ENCODE data around the gene IL17RE. TPM values are rescaled to one million over a fixed set of nuclear protein-coding genes. Genes with fewer than 3 reads are reported as not detected.

The IL17RE gene
- total RNA-seq, 1 experiment from 2014 or later: 30.6 TPM

DNA sequence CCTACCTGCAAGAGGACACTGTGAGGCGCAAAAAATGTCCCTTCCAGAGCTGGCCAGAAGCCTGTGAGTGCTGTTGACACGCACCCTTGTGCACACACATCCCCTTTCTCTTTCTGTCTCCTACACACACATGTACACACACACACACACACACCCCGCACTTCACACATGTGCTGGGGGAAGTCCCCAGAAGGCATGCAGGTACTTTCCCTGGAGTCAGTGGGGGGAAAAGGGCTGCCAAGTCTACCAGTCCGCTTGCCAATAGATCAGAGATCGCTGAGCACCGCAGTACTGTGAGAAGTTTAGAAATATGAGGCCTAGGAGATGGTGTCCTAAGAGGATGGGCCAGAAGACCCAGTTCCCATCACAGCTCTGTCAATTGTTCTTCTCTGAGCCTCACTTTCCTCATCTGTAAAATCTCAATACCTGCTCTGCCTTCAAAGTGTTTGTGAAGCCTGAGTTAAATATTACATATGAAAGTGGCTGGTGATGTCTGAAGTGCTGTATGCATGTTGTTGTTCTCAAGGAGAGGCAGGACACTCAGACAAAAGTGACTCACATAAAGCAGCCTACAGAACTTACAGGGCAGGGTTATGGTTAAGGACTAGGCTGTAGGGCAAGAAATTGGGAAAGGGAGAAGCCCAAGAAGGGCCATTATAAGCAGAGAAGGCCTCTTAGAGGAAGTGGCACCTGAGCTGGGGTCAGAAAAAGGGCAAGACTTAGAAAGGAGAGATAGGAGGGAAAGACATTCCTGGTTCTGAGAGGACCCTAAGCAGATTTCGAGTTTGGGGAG is 6.8 kb downstream of the IL17RE start:
- peaks cover 9% of the 10 kb centered on the region for H3K4me1 Mint-ChIP-seq (ENCODE audit: low read depth, unreplicated experiment)
- H3K27me3 Mint-ChIP-seq (ENCODE audit: unreplicated experiment): no peaks in the 10 kb centered on the region
- CTCF ChIA-PET: interaction anchor here (1.5 kb wide), 1 partner anchor 12 kb away, joined by 3 read pairs; no protein-coding TSS in a partner anchor
- peaks cover 20% of the 10 kb centered on the region for H3K36me3 Mint-ChIP-seq (ENCODE audit: insufficient read depth, unreplicated experiment)
- no peaks in the 10 kb centered on the region for H3K9me3 Mint-ChIP-seq (ENCODE audit: low read depth, unreplicated experiment)
- TF ChIP-seq, protein P1, sequence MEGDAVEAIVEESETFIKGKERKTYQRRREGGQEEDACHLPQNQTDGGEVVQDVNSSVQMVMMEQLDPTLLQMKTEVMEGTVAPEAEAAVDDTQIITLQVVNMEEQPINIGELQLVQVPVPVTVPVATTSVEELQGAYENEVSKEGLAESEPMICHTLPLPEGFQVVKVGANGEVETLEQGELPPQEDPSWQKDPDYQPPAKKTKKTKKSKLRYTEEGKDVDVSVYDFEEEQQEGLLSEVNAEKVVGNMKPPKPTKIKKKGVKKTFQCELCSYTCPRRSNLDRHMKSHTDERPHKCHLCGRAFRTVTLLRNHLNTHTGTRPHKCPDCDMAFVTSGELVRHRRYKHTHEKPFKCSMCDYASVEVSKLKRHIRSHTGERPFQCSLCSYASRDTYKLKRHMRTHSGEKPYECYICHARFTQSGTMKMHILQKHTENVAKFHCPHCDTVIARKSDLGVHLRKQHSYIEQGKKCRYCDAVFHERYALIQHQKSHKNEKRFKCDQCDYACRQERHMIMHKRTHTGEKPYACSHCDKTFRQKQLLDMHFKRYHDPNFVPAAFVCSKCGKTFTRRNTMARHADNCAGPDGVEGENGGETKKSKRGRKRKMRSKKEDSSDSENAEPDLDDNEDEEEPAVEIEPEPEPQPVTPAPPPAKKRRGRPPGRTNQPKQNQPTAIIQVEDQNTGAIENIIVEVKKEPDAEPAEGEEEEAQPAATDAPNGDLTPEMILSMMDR (IDR thresholded peaks at IDR 0.05; ENCODE audit: unreplicated experiment): no peak
- intact Hi-C loops (cut with micrococcal nuclease; ENCODE audit: unreplicated experiment): no loop called here
- no TSS peak for BruUV-seq (replicated peaks)
- DNase-seq: no peak
- H3K27ac Mint-ChIP-seq (ENCODE audit: unreplicated experiment): no peak overlapping the region
- H3K4me3 Mint-ChIP-seq (ENCODE audit: low read depth, unreplicated experiment): no peak overlapping the region

DNA sequence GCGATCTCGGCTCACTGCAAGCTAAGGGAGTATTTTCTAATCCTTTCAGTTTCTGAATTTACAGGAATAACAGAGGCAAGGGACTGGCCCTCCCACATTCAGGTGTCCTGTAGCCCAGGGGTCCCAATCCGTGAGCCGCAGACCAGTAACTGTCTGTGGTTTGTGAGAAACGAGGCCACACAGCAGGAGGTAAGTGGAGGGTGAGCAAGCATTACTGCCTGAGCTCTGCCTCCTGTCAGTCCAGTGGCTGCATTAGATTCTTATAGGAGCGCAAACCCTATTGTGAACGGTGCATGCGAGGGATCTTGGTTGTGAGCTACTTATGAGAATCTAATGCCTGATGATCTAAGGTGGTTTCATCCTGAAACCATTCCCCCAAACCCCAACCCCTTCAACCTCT is 9.2 kb downstream of the IL17RE start:
- Mint-ChIP-seq H3K9me3 (ENCODE audit: low read depth, unreplicated experiment) (no peaks in the 10 kb centered on the region), H3K4me1 (ENCODE audit: low read depth, unreplicated experiment) (peaks cover 9% of the 10 kb centered on the region), H3K27ac (ENCODE audit: unreplicated experiment) (no peak overlapping the region), H3K36me3 (ENCODE audit: insufficient read depth, unreplicated experiment) (peaks cover 23% of the 10 kb centered on the region), H3K27me3 (ENCODE audit: unreplicated experiment) (no peaks in the 10 kb centered on the region), H3K4me3 (ENCODE audit: low read depth, unreplicated experiment) (no peak overlapping the region)
- CTCF ChIA-PET: interaction anchor here (1.0 to 1.5 kb wide), 3 partner anchors 9 to 35 kb away, joined by 3 read pairs; partner anchors contain the start of gene IL17RE
- intact Hi-C loops (cut with micrococcal nuclease; ENCODE audit: unreplicated experiment): no loop called here
- DNase-seq: no peak
- no TSS peak for BruUV-seq (replicated peaks)
- TF ChIP-seq, protein P1 (IDR thresholded peaks at IDR 0.05; ENCODE audit: unreplicated experiment): no peak

DNA sequence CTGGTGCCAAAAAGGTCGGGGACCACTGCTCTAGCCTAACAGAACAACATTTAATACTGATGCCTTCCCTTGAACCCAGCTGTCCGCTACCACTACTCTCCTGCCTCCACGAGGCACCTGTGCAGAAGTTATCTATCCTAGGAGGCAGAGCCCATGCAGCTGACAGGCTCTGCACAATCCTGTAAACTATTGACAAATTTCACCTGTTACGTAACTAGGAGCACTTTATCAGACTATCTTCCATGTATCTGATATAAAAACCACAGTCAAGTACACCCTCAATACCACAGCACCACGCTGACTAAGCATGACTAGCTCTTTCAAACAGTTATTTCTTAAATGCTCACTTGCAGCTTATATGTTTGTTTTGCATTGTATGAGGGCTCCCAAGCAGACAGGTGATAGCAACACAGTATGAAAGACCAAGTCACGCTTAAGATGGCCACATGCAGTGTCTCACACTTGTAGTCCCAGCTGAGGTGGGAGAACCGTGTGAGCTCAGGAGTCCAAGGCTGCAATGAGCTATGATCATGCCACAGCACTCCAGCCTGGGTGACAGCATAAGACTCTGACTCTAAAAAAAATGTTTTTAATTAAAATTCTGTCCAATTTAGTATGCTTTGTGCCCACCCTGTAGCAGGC is 9.8 kb downstream of the IL17RE start:
- H3K27me3 Mint-ChIP-seq (ENCODE audit: unreplicated experiment): no peaks in the 10 kb centered on the region
- H3K4me1 Mint-ChIP-seq (ENCODE audit: low read depth, unreplicated experiment): peaks cover 14% of the 10 kb centered on the region
- DNase-seq: no peak
- TF ChIP-seq, protein P1 (IDR thresholded peaks at IDR 0.05; ENCODE audit: unreplicated experiment): no peak
- intact Hi-C loops (cut with micrococcal nuclease; ENCODE audit: unreplicated experiment): no loop called here
- no peak overlapping the region for H3K27ac Mint-ChIP-seq (ENCODE audit: unreplicated experiment)
- BruUV-seq (replicated peaks): no TSS peak
- H3K36me3 Mint-ChIP-seq (ENCODE audit: insufficient read depth, unreplicated experiment): peaks cover 29% of the 10 kb centered on the region
- CTCF ChIA-PET: interaction anchor here (0.5 to 1.5 kb wide), 4 partner anchors 10 to 350 kb away, joined by 3 read pairs; partner anchors contain the start of gene IL17RE
- H3K4me3 Mint-ChIP-seq (ENCODE audit: low read depth, unreplicated experiment): no peak overlapping the region
- no peaks in the 10 kb centered on the region for H3K9me3 Mint-ChIP-seq (ENCODE audit: low read depth, unreplicated experiment)

DNA sequence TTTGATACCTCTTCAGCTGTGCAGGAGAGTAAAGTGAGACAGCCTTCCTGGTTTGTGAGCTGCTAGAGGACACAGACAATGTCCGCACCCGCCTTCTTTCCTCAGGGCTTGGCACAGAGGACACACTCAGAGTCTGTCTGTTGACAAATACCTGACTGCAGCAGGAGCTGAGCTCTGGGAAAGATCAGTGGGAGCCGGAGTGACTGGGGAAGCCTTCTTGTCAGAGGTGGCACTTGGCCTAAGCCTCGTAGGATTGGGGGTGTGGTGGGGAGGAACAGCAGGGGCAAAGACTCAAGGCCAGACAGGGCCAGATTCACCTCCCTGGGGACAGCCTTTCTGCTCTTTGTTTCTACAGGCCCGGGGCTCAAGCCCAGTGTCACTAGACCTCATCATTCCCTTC is 11.0 kb downstream of the IL17RE start:
- Mint-ChIP-seq H3K36me3 (ENCODE audit: insufficient read depth, unreplicated experiment) (peaks cover 31% of the 10 kb centered on the region), H3K4me3 (ENCODE audit: low read depth, unreplicated experiment) (no peak overlapping the region), H3K27me3 (ENCODE audit: unreplicated experiment) (no peaks in the 10 kb centered on the region), H3K27ac (ENCODE audit: unreplicated experiment) (no peak overlapping the region), H3K4me1 (ENCODE audit: low read depth, unreplicated experiment) (peaks cover 18% of the 10 kb centered on the region), H3K9me3 (ENCODE audit: low read depth, unreplicated experiment) (no peaks in the 10 kb centered on the region)
- intact Hi-C loops (cut with micrococcal nuclease; ENCODE audit: unreplicated experiment): no loop called here
- CTCF ChIA-PET: no interaction called here
- BruUV-seq (replicated peaks): no TSS peak
- no peak for DNase-seq
- TF ChIP-seq, protein P1 (IDR thresholded peaks at IDR 0.05; ENCODE audit: unreplicated experiment): no peak

All from Calu3 (cell line).